NCI-H748 treated with DMSO at 0.1 percent for 48 hours (cell line): ENCODE data around the gene WDR20.
"Not testable (repeated sequence)": the region's sequence is repeated elsewhere in the genome, so short reads cannot be mapped to it uniquely, and the experiment has no call there.

Source experiments
- DNase-seq: peaks from one replicate; lab custom pipeline; 2025; lab: John Stamatoyannopoulos, UW

Gene WDR20

DNA sequence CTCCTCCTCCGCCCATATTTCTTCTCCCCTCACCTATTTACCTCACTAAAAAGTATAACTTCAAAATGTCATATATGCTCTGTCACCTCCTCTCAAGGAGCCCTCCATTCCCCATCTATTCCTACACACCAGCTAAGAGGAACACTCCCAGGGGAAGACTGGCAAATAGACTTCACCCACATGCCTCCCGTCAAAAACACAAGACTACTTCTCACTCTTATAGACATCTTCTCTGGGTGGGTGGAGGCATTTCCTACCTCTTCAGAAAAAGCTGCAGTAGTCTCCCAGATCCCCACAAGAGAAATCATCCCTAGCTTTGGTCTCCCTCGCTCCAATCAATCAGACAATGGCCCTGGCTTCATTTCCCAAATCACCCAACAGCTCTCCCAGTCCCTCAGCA, 99.1 kb downstream of the WDR20 start:
- no peak for DNase-seq

DNA sequence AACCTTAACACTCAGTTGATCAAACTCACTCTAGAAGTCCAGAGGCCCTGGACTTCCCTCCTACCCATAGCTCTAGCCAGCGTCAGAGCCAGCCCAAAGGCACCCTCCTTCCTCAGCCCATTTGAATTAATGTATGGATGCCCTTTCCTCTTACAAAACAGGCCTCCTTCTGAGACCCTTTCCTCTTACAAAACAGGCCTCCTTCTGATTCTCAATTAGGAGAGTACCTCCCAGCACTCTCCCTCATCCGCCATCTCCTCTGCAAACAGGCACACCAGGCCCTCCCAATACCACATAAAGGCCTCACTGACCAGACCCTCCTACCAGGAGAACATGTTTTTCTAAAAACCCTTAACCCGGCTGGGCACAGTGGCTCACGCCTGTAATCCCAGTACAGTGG, 99.5 kb downstream of the WDR20 start:
- no peak for DNase-seq

GRCh38 chr14:102240481-102240880, 100.8 kb downstream of the WDR20 start:
- not testable (repeated sequence) for DNase-seq

GRCh38 chr14:102241147-102241546, 101.5 kb downstream of the WDR20 start:
- no peak for DNase-seq

- DNase-seq: not testable (repeated sequence)
These were observed 104.1 kb downstream of the WDR20 start for GRCh38 chr14:102243795-102244194.

- no peak for DNase-seq
These were observed 106.4 kb downstream of the WDR20 start for GRCh38 chr14:102246071-102246470.

GRCh38 chr14:102248121-102248520, 108.4 kb downstream of the WDR20 start:
- DNase-seq: no peak

DNA sequence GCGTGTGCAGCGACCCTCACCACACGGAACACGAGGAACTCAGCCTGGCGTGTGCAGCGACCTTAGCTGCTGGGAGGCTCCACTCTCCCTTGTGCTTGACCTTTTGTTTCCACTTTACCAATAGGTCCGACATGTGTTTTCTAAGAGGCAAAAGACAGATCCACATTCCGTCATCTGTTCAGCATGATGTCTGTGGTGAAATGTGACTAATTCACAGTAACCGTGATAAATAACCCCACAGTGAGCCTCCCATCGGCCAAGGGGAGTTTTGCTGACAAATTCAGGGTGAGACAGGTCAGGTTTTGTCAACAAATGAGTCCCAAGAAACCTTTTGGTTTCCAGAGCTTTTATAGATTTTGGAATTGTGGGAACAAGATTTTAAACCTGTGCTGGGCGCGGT, 109.3 kb downstream of the WDR20 start:
- DNase-seq: no peak

DNA sequence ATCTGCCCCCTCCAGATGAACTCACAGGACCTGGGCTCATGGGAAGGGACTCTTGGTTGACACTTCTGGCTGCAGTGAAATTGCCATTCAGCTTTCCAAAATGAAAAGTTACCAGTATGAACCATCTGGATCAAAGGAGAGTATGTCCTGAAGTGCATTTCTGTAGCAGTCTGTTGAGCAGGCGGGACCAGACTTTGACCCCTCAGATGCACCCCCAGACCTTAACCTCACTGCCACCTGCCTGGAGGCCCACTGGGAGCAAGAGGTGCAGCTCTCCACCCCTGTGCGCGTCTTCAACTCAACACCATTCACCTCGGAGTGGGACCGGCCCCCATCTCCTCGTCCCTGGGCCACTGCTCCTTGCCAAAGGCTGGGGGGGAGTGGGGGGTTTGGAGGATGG, 110.3 kb downstream of the WDR20 start:
- no peak for DNase-seq

DNA sequence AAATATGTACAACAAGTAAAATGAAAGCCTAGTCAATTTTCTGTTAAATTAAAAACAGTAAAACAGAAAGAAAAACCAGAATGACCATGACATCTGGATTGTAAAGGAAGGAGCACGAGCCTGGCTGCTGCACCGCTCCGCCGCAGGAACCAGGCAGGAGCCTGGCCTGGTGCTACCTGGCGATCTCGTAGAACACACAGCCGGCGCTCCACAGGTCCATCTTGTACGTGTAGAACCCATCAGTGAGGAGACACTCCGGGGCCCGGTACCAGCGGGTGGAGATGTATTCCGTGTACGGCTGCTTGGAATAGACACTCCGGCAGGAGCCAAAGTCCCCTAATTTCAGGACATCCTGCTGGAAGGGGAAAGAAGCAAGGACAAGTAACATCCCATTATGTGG, 110.9 kb downstream of the WDR20 start:
- no peak for DNase-seq

DNA sequence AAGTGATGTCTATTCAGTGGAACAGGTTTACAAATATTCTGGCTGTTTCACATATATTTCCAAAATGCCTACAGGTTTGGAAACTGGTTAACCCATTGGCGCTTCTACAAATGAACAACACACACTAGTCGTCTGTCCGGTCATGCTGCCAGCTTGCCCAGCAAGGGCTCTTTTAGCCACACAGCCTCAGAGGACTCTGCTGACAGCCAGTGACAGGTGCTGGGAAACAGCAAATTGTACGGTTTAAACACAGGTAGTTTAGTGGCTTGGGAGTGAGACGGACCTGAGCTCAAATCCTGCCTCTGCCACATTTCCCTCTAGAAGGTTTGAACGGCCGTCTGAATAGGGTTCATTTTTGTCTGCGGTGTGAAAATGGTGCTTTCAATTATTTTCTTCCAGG, 111.5 kb downstream of the WDR20 start:
- no peak for DNase-seq

GRCh38 chr14:102252834-102253801, 113.4 kb downstream of the WDR20 start:
- no peak for DNase-seq

DNA sequence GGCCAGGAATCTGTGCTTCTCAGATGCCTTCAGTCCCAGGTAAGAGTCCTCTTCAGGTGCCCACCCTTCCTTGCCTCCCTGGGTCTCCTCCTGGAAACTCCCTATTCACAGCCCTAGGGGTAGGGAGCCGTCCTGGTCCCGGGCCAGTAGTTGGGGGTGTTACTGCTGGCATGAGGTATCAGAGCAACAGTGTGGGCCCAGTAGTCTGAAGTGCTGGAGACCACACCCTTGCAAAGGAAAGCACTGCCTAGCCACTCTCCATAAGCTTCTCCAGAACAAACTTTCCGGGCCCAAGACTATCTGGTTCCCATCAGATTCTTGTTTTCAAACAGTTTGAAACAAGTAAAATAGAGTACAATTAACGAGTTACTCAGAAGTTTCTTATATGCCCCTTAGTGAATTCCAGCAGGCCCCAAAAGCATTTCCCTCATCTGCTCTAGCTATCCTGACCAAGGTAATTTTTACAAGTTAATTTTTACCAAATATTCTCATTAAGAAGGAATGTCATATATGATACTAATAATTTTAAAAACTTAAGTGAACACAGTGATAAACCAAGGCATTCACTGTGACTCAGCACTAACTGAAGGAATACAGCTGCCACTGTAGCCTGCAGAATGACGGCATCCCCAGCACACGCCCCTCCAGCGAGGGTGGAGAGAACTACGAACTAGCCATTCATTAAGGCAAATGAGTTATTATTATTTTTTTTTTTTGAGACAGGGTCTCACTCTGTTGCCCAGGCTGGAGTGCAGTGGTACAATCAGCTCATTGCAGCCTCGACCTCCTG, 115.9 kb downstream of the WDR20 start:
- no peak for DNase-seq

- DNase-seq: no peak
These were observed 117.0 kb downstream of the WDR20 start for GRCh38 chr14:102256716-102257115.

GRCh38 chr14:102258136-102258535, 118.4 kb downstream of the WDR20 start:
- no peak for DNase-seq
